Erythroblast (primary cell): ENCODE data around the gene SCFD2.
"Not testable (repeated sequence)": the region's sequence is repeated elsewhere in the genome, so short reads cannot be mapped to it uniquely, and the experiment has no call there.

ENCODE experiments used
- DNase-seq, 2 experiments: peaks; one replicate each; lab custom pipeline; 2025; lab: John Stamatoyannopoulos, UW
- GATA1 ChIP-seq: IDR thresholded peaks from 2 replicates; pipeline ENCODE4 v1.6.1; 2011; ENCODE audit warnings: low read depth, mild to moderate bottlenecking, control low read depth, low read length, moderate library complexity
- POLR2A ChIP-seq: IDR thresholded peaks from 2 replicates; pipeline ENCODE4 v1.6.1; 2011; ENCODE audit warnings: mild to moderate bottlenecking, low read length

The SCFD2 gene

GRCh38 chr4:53361451-53361850 is 4.4 kb downstream of the SCFD2 start:
- TF ChIP-seq GATA1 (no peak), POLR2A (no peak)
- no peak for DNase-seq

DNA sequence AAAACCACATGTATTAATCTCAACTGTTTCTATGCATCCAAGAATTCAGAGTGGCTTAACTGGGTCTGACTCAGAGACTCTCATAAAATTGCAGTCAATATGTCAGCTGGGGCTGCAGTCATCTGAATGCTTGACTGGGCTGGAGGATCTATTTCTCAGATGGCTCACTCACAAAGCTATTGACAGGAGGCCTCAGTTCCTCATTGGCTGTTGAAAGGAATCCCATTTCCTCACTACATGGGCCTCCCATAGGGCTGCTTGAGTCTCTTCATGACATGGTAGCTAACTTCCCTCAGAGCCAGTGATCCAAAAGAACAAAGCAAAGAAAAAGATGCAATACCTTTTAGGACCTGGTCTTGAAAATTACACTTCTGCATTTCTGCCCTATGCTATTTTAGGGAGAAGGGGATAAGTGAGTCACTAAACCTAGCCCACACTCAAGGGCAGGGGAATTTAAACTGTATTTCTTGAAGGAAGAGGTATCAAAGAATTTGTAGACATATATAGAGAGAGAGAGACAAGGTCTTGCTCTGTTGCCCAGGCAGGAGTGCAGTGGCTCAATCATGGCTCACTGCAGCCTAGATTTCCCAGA is 9.8 kb downstream of the SCFD2 start:
- DNase-seq, result no peak
- TF ChIP-seq POLR2A (no peak), GATA1 (no peak)

- DNase-seq, result no peak
- no peak for TF ChIP-seq POLR2A
- TF ChIP-seq GATA1, result no peak
Observed at GRCh38 chr4:53354012-53354722, 11.7 kb downstream of the SCFD2 start.

GRCh38 chr4:53349091-53349491 is 16.8 kb downstream of the SCFD2 start:
- TF ChIP-seq POLR2A, result no peak
- TF ChIP-seq GATA1, result no peak
- no peak for DNase-seq

GRCh38 chr4:53348046-53348445 is 17.8 kb downstream of the SCFD2 start:
- TF ChIP-seq GATA1, result no peak
- DNase-seq, result no peak

GRCh38 chr4:53346920-53347852 is 18.7 kb downstream of the SCFD2 start:
- DNase-seq, result no peak
- no peak for TF ChIP-seq GATA1
- TF ChIP-seq POLR2A, result no peak

GRCh38 chr4:53346392-53346791 is 19.5 kb downstream of the SCFD2 start:
- not testable (repeated sequence) for DNase-seq

DNA sequence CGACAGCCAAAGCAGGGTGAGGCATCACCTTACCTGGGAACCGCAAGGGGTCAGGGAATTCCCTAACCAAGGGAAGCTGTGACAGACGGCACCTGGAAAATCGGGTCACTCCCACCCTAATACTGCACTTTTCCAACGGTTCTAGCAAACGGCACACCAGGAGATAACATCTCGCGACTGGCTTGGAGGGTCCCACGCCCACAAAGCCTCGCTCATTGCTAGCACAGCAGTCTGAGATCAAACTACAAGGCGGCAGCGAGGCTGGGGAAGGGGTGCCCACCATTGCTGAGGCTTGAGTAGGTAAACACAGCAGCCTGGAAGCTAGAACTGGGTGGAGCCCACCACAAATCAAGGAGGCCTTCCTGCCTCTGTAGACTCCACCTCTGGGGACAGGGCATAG is 25.7 kb downstream of the SCFD2 start:
- not testable (repeated sequence) for DNase-seq

DNA sequence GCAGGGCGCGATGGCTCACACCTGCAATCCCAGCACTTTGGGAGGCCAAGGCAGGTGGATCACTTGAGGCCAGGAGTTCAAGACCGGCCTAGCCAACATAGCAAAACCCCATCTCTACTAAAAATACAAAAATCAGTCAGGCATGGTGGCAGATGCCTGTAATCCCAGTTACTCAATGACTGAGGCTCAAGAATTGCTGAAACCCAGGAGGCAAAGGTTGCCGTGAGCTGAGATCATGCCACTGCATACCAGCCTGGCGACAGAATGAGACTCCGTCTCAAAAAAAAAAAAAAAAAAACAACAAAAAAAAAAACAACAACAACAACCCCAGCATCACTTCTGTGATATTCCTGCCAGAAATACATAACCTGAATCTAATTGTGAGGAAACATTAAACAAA is 30.9 kb downstream of the SCFD2 start:
- DNase-seq, result not testable (repeated sequence)

DNA sequence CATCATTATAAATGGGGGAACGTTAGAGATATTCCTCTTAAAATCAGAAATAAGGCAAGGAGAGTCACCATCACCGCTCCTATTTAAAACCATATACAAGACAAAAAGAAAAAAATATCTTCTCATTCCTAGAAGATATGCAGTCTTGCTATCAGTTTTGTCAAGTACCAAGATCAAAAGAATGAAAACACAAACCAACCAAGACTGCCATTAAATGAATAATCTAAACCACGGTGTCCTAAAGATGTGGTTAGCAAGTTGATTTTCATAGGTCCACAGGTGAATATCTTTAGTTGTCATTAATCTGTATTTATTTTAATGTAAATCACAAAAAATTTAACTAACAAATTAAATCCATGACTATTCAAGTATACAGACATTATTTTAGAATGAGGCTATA is 39.3 kb downstream of the SCFD2 start:
- TF ChIP-seq GATA1 (no peak), POLR2A (no peak)
- DNase-seq, result no peak

GRCh38 chr4:53322696-53323095 is 43.2 kb downstream of the SCFD2 start:
- DNase-seq, result no peak
- TF ChIP-seq GATA1 (no peak), POLR2A (no peak)

- TF ChIP-seq POLR2A, result no peak
- TF ChIP-seq GATA1, result no peak
- no peak for DNase-seq
Observed at GRCh38 chr4:53321984-53322289, 43.9 kb downstream of the SCFD2 start.

GRCh38 chr4:53321151-53321983 is 44.5 kb downstream of the SCFD2 start:
- TF ChIP-seq GATA1, result no peak
- TF ChIP-seq POLR2A, result no peak
- no peak for DNase-seq

DNA sequence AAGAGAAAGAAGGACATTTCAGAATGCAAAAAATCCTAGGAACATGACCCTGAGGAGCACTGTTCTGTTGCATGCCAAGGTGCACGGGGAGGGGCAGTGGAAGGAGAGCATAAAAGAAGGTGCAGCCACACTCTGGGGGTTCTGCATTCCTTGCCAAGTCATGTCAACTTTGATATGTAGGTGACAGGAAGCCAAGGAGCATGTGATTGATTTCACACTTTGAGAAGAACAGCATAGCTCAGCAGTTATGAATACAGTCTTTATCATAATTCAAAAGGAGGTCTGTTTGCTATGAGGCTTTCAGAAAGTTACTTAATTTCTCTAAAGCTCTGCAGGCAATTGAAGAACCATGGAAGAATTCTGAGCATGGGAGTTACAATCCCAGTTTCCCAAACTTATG is 50.6 kb downstream of the SCFD2 start:
- TF ChIP-seq GATA1 (no peak), POLR2A (no peak)

DNA sequence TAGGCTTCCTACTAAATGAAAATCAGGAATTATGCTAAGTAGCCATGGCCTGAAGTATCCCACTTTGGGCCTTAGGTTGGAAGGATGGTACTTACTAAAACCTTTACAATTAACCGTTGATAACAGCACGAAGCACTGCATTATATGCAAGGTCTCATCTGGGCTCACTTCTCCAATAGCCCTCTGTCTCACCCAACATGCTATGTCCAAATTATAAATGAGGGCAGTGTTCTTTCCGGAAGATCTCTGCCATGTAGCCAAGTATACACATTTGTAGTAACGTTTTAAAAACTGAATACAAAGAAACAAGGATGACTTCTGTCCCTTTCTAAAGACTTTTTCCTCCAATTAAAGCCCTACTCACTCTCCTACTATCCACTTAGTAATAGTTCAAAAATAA is 51.6 kb downstream of the SCFD2 start:
- TF ChIP-seq POLR2A (no peak), GATA1 (no peak)
- no peak for DNase-seq

More for the DNA sequence above, 50.6 kb downstream of the SCFD2 start:
- no peak for DNase-seq
